RWPE2 (cell line): ENCODE results near the gene NCAM2.

Experiments
- ATAC-seq: fragments of 200-7000 bp; cut with Tn5 transposase; 3 replicates; pipeline ENCODE4 v1.9.1; 2021; ENCODE audit warnings: low read depth
- DNase-seq: peaks from one replicate; pipeline ENCODE4 v3.0.0-alpha.2; 2020; ENCODE audit warnings: low spot score
- H3K27ac ChIP-seq: fragments of 450-650 bp; 2 replicates; pipeline ENCODE4 v1.5.1; 2017; ENCODE audit warnings: mild to moderate bottlenecking; ENCODE audit not compliant: poor library complexity, severe bottlenecking
- H3K27me3 ChIP-seq: fragments of 250-450 bp; sonication (Bioruptor Pico); 2 replicates; pipeline ENCODE4 v1.5.1; 2021; ENCODE audit warnings: mild to moderate bottlenecking, moderate library complexity; ENCODE audit not compliant: insufficient read depth, poor library complexity, severe bottlenecking
- H3K36me3 ChIP-seq: fragments of 250-450 bp; sonication (Bioruptor Pico); 2 replicates; pipeline ENCODE4 v1.5.1; 2020; ENCODE audit warnings: low read depth, mild to moderate bottlenecking, moderate library complexity
- H3K4me1 ChIP-seq: fragments of 250-450 bp; sonication (Bioruptor Pico); 2 replicates; pipeline ENCODE4 v1.5.1; 2021; ENCODE audit warnings: mild to moderate bottlenecking, moderate library complexity; ENCODE audit not compliant: insufficient read depth, poor library complexity, severe bottlenecking
- H3K4me3 ChIP-seq: fragments of 250-450 bp; sonication (Bioruptor Pico); 2 replicates; pipeline ENCODE4 v1.5.1; 2021; ENCODE audit warnings: mild to moderate bottlenecking, moderate library complexity; ENCODE audit not compliant: severe bottlenecking
- H3K9me3 ChIP-seq: fragments of 250-450 bp; sonication (Bioruptor Pico); 2 replicates; pipeline ENCODE4 v1.5.1; 2021; ENCODE audit warnings: mild to moderate bottlenecking, moderate library complexity; ENCODE audit not compliant: severe bottlenecking
- TF ChIP-seq, protein P1 (sequence below): fragments of 450-650 bp; IDR thresholded peaks from one replicate; pipeline ENCODE4 v1.5.1; 2017; ENCODE audit warnings: mild to moderate bottlenecking, moderate library complexity; ENCODE audit not compliant: poor library complexity, severe bottlenecking

The NCAM2 gene

DNA sequence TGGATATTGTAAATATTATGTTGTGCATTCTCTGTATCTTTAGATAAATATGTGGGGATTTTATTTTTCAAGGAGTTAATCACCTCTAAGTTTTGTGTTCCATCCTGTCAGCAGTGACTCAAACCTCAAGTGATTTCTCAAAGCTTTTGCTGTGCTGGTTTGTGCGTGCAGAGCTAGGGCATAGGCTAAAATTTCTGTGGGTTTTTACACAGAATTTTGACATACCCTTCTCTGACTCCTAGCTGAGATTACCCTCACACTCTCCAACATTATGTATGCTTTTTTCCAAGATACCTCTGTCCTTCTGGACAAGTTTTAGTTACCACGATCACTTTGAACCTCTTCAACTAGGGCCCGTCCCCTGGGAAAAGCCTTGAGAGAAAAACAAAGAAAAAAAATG, 384.9 kb downstream of the NCAM2 start:
- peaks cover 20% of the 10 kb centered on the region for H3K27me3 ChIP-seq
- TF ChIP-seq, protein P1, sequence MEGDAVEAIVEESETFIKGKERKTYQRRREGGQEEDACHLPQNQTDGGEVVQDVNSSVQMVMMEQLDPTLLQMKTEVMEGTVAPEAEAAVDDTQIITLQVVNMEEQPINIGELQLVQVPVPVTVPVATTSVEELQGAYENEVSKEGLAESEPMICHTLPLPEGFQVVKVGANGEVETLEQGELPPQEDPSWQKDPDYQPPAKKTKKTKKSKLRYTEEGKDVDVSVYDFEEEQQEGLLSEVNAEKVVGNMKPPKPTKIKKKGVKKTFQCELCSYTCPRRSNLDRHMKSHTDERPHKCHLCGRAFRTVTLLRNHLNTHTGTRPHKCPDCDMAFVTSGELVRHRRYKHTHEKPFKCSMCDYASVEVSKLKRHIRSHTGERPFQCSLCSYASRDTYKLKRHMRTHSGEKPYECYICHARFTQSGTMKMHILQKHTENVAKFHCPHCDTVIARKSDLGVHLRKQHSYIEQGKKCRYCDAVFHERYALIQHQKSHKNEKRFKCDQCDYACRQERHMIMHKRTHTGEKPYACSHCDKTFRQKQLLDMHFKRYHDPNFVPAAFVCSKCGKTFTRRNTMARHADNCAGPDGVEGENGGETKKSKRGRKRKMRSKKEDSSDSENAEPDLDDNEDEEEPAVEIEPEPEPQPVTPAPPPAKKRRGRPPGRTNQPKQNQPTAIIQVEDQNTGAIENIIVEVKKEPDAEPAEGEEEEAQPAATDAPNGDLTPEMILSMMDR, result no peak
- DNase-seq, result no peak

DNA sequence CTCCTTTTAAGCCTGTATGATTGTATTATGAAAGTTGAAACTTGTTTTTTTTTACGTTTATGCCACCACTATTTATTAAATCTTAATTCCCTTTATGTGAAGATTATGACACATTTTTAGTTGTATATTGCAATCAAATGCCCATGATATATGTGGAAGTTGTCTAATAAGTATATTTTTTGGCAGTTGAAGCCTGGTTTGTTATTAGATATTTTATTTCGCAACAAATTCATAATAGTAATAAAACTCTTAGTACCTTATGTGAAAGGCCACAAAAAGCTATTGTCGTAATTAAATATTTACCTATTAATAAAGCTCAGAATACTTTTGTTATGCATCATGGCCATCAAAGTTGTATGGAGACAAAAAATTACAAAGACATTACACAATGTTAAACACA, 386.8 kb downstream of the NCAM2 start:
- no peak overlapping the region for H3K27ac ChIP-seq
- no peak for DNase-seq

More for the DNA sequence above, 384.9 kb downstream of the NCAM2 start:
- no peaks in the 10 kb centered on the region for H3K36me3 ChIP-seq
- H3K4me3 ChIP-seq, result no peak overlapping the region
- no peaks in the 10 kb centered on the region for H3K4me1 ChIP-seq
- H3K27ac ChIP-seq, result no peak overlapping the region
- no peak for ATAC-seq
- no peaks in the 10 kb centered on the region for H3K9me3 ChIP-seq

DNA sequence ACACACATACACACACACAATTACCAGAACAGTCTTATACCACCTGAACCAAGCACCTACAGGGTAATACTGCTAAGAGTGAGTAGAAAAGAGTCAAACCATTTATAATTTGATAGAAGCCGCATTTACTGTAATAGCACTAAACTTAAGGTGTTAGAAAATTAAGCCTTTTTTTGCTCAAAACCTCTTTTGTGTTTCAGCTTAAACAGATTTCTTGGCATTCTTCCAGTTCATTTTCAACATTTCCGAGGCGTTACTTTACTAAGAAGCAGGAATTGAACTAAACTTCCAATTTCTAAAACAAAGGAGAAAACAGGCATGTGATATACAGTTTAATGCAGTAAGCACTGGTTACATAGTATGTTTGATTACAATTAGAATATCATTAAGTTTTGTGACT, 387.2 kb downstream of the NCAM2 start:
- TF ChIP-seq, protein P1, result no peak
- no peak overlapping the region for H3K4me3 ChIP-seq
- DNase-seq (no peak), ATAC-seq (no peak)
- no peaks in the 10 kb centered on the region for H3K36me3 ChIP-seq
- no peaks in the 10 kb centered on the region for H3K9me3 ChIP-seq
- peaks cover 16% of the 10 kb centered on the region for H3K27me3 ChIP-seq
- H3K27ac ChIP-seq, result no peak overlapping the region
- H3K4me1 ChIP-seq, result no peaks in the 10 kb centered on the region

More for the DNA sequence above, 386.8 kb downstream of the NCAM2 start:
- Histone ChIP-seq H3K4me3 (no peak overlapping the region), H3K9me3 (no peaks in the 10 kb centered on the region), H3K4me1 (no peaks in the 10 kb centered on the region), H3K36me3 (no peaks in the 10 kb centered on the region), H3K27me3 (peaks cover 16% of the 10 kb centered on the region)
- TF ChIP-seq, protein P1, result no peak
- ATAC-seq, result no peak

DNA sequence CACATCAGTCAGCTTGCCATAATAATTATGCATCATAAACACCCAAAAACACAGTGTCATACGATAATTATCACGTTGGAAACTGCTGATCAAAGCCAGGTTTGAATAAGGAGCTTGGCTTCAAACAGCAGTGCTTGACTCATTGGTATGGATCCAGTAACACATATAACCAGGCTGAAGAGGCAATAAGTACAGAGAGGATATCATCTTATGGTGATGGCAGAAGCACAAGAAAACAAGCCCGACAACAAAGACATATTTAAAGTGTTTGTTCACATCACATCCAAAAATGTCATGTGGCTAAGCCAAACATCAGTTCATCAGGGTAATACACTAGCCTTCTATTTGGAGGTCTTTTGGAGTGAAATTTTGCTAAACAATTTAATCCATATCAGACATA, 389.7 kb downstream of the NCAM2 start:
- H3K36me3 ChIP-seq, result no peaks in the 10 kb centered on the region
- ATAC-seq (no peak), DNase-seq (no peak)
- H3K4me1 ChIP-seq, result no peaks in the 10 kb centered on the region
- TF ChIP-seq, protein P1, result no peak
- no peak overlapping the region for H3K4me3 ChIP-seq
- no peaks in the 10 kb centered on the region for H3K9me3 ChIP-seq
- peaks cover 4% of the 10 kb centered on the region for H3K27me3 ChIP-seq
- no peak overlapping the region for H3K27ac ChIP-seq

DNA sequence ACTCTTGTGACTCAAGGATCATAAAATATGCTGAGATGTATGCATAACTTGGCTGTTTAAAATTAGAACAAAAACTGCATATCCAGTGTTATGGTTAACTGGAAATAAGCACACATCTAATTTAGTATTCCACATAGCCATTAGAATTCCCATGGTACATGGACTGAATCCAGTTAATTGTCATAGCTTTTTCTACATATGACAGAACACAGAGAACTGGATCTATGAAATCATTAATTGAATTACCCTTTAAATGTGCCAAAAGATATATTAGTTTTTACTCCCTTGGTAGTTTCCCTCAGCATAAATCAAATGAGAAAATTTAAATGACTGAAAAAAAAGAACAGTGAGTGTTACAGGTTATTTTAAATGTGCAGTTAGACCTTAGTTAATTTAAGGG, 395.9 kb downstream of the NCAM2 start:
- no peak for ATAC-seq
- Histone ChIP-seq H3K36me3 (no peaks in the 10 kb centered on the region), H3K4me1 (no peaks in the 10 kb centered on the region), H3K9me3 (no peaks in the 10 kb centered on the region), H3K4me3 (no peak overlapping the region), H3K27me3 (no peaks in the 10 kb centered on the region), H3K27ac (no peak overlapping the region)
- no peak for DNase-seq
- TF ChIP-seq, protein P1, result no peak
